SK-N-SH (cell line): Measurements from ENCODE around the gene IL21R. TPM values are rescaled to one million over a fixed set of nuclear protein-coding genes. Genes with fewer than 3 reads are reported as not detected.

Experiments
- CTCF ChIA-PET: fragments of 300-600, 350-600 bp; formaldehyde crosslinking; extraction: SDS; loops from one replicate; lab custom pipeline; 2021; lab: Yijun Ruan, JAX
- POLR2A ChIA-PET: fragments of 350-600 bp; sonication (Branson Sonifier 250); formaldehyde crosslinking; extraction: SDS; loops from one replicate; lab custom pipeline; 2020; ENCODE audit warnings: antibody characterized with exemption, inconsistent platforms; lab: Yijun Ruan, JAX
- DNase-seq: peaks from one replicate; pipeline ENCODE4 v3.0.0; 2012
- H2AFZ ChIP-seq: fragments of 200-600 bp; sonication (generic); 2 replicates; pipeline ENCODE4 v1.8.1; 2016; ENCODE audit warnings: antibody characterized with exemption, mild to moderate bottlenecking, low read depth
- H3F3A ChIP-seq: fragments of 200-600 bp; sonication (generic); replicated peaks from 2 replicates; pipeline ENCODE3; 2016; ENCODE audit warnings: antibody characterized with exemption, mild to moderate bottlenecking; ENCODE audit not compliant: insufficient read depth
- H3K27ac ChIP-seq, 2 experiments: fragments of 200-500 bp in 1 of 2; fragments of 200-600 bp in 1 of 2; sonication (Bioruptor generic) in 1 of 2; sonication (generic), shearing (Covaris generic) in 1 of 2; 2 replicates each; pipeline versions ENCODE4 v1.5.1 to v1.6.1; 2014 to 2016; ENCODE audit warnings: low read depth in 2 of 2, inconsistent platforms in 1 of 2, low read length in 1 of 2, mild to moderate bottlenecking in 1 of 2, mixed read lengths in 1 of 2
- H3K27me3 ChIP-seq: fragments of 200-600 bp; sonication (generic), shearing (Covaris generic); 2 replicates; pipeline ENCODE4 v1.6.1; 2016; ENCODE audit warnings: mixed run types; ENCODE audit not compliant: insufficient read depth
- H3K36me3 ChIP-seq, 2 experiments: fragments of 200-500 bp in 1 of 2; fragments of 200-600 bp in 1 of 2; sonication (Bioruptor generic) in 1 of 2; sonication (generic) in 1 of 2; replicated peaks in 1 of 2; 2 replicates each; pipeline versions ENCODE3 to v1.5.1; 2014 to 2016; ENCODE audit warnings: low read length in 1 of 2, mild to moderate bottlenecking in 1 of 2; ENCODE audit not compliant: insufficient read depth in 2 of 2, control insufficient read depth in 1 of 2
- H3K4me1 ChIP-seq, 2 experiments: fragments of 200-500 bp in 1 of 2; fragments of 200-600 bp in 1 of 2; sonication (Bioruptor generic) in 1 of 2; sonication (generic), shearing (Covaris generic) in 1 of 2; 2 replicates each; pipeline versions ENCODE4 v1.5.1 to v1.6.1; 2014 to 2016; ENCODE audit warnings: low read depth in 1 of 2, low read length in 1 of 2, mixed run types in 1 of 2; ENCODE audit not compliant: insufficient read depth in 2 of 2, control insufficient read depth in 1 of 2
- H3K4me2 ChIP-seq: fragments of 200-600 bp; sonication (generic), shearing (Covaris generic); 2 replicates; pipeline ENCODE4 v1.6.1; 2017; ENCODE audit warnings: mixed run types
- H3K4me3 ChIP-seq, 2 experiments: fragments of 200-500 bp in 1 of 2; fragments of 200-600 bp in 1 of 2; sonication (Bioruptor generic) in 1 of 2; sonication (generic), shearing (Covaris generic) in 1 of 2; 2 replicates each; pipeline versions ENCODE4 v1.5.1 to v1.8.1; 2014 to 2016; ENCODE audit warnings: low read depth in 2 of 2, inconsistent platforms in 1 of 2, low read length in 1 of 2, mild to moderate bottlenecking in 1 of 2, mixed read lengths in 1 of 2, moderate library complexity in 1 of 2
- H3K79me2 ChIP-seq: fragments of 200-600 bp; sonication (generic); 2 replicates; pipeline ENCODE4 v1.8.1; 2017; ENCODE audit warnings: mild to moderate bottlenecking; ENCODE audit not compliant: insufficient read depth
- H3K9ac ChIP-seq: fragments of 200-600 bp; sonication (generic); 2 replicates; pipeline ENCODE4 v1.6.1; 2017; ENCODE audit warnings: mixed run types
- H3K9me2 ChIP-seq: fragments of 200-600 bp; sonication (generic); 2 replicates; pipeline ENCODE4 v1.6.1; 2017; ENCODE audit warnings: mixed run types
- H3K9me3 ChIP-seq: fragments of 200-600 bp; sonication (generic); 2 replicates; pipeline ENCODE4 v1.6.1; 2017; ENCODE audit warnings: mixed run types, mild to moderate bottlenecking, moderate library complexity
- H4K20me1 ChIP-seq: fragments of 200-600 bp; sonication (generic); 2 replicates; pipeline ENCODE4 v1.6.1; 2017; ENCODE audit warnings: mild to moderate bottlenecking, mixed run types; ENCODE audit not compliant: insufficient read depth
- ELF1 ChIP-seq: IDR thresholded peaks from 2 replicates; pipeline ENCODE4 v1.4.0; 2012
- EP300 ChIP-seq, 2 experiments: IDR thresholded peaks; 2 replicates each; pipeline versions ENCODE4 v1.4.0 to v1.6.1; 2012; ENCODE audit warnings: borderline replicate concordance in 1 of 2, low read depth in 1 of 2, low read length in 1 of 2
- EZH2phosphoT487 ChIP-seq: fragments of 200-600 bp; sonication (generic); IDR thresholded peaks from 2 replicates; pipeline ENCODE4 v1.6.1; 2017; ENCODE audit warnings: low read depth, mixed run types, mild to moderate bottlenecking, antibody characterized with exemption, moderate library complexity, borderline replicate concordance
- FOSL2 ChIP-seq: IDR thresholded peaks from 2 replicates; pipeline ENCODE4 v1.4.0; 2012; ENCODE audit warnings: low read depth, mild to moderate bottlenecking, moderate library complexity, borderline replicate concordance
- GABPA ChIP-seq: IDR thresholded peaks from 2 replicates; pipeline ENCODE4 v1.4.0; 2012; ENCODE audit warnings: low read depth, mild to moderate bottlenecking
- MEF2A ChIP-seq: IDR thresholded peaks from 2 replicates; pipeline ENCODE4 v1.4.0; 2012; ENCODE audit warnings: low read depth, borderline replicate concordance
- RCOR1 ChIP-seq: fragments of 150-350 bp; IDR thresholded peaks from 2 replicates; pipeline ENCODE4 v1.6.1; 2017; ENCODE audit warnings: antibody characterized with exemption, low read length
- RXRA ChIP-seq: IDR thresholded peaks from 2 replicates; pipeline ENCODE4 v1.4.0; 2012; ENCODE audit warnings: low read depth, mild to moderate bottlenecking, borderline replicate concordance
- TAF1 ChIP-seq: IDR thresholded peaks from 2 replicates; pipeline ENCODE4 v1.6.1; 2012; ENCODE audit warnings: low read depth, mild to moderate bottlenecking, low read length, moderate library complexity, borderline replicate concordance
- TCF12 ChIP-seq: IDR thresholded peaks from 2 replicates; pipeline ENCODE4 v1.4.0; 2012
- TEAD4 ChIP-seq: IDR thresholded peaks from 2 replicates; pipeline ENCODE4 v1.4.0; 2012; ENCODE audit warnings: mild to moderate bottlenecking, borderline replicate concordance; ENCODE audit not compliant: insufficient read depth
- WGBS: methylation state at CpG from one replicate; pipeline ENCODE4 v1.1.6; 2017; ENCODE audit warnings: low lambda C conversion rate; 5-methylcytosine and 5-hydroxymethylcytosine counted together
- polyA plus RNA-seq, 3 experiments: library from polyadenylated mRNA; depleted of rRNA; stranded (reverse); fragments of >200 nt; gene quantifications; 2 replicates each; pipeline ENCODE4 v1.2.3, GENCODE V29; 2012
- TF ChIP-seq, protein P1 (sequence below): IDR thresholded peaks from 2 replicates; pipeline ENCODE4 v1.4.0; 2012; ENCODE audit warnings: low read depth

Gene IL21R
- polyA plus RNA-seq, 1 of the 3 experiments (the other 2 are of a cell fraction), result 0.13 TPM

DNA sequence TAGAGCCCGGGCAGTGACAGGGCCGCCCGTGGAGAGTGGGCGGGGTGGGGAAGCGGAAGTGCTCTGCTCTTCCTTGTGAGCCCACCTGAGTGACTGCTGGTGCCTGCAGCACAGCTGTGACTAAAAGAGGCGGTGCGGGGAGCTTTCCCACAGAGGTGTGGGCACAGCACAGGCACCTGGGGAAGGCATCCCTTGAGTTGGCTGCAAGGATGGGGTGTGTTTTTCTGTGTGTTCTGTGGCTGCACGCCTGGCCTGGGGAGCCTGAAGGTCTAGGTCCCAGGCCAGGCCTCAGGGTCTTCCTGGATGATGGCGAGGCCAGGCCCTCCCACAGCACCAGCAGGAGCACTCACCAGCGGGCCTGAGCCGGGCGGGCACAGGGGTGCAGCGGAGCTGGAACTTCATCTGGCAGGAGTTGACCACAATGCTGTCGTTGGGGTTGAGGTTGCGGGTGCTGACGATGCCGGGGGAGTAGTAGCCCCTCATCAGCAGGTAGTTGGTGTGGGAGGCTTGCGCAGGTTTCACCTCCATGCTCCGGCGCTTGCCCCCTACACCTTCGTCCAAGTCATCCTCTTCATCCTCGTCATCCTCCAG, 67.1 kb downstream of the IL21R start:
- no peak overlapping the region for H2AFZ ChIP-seq
- no peak for DNase-seq
- H3K4me2 ChIP-seq, result no peak overlapping the region
- H3K79me2 ChIP-seq, result no peaks in the 10 kb centered on the region
- peaks cover 0 to 8% of the 10 kb centered on the region in 2 experiments; a peak in 2 of 4 replicates for H3K4me1 ChIP-seq
- no peaks in the 10 kb centered on the region for H3F3A ChIP-seq
- no peaks in the 10 kb centered on the region for H4K20me1 ChIP-seq
- peaks cover 57 to 80% of the 10 kb centered on the region in 2 experiments for H3K36me3 ChIP-seq
- 98% methylated on average over 21 of the region's 22 CpGs for WGBS
- no peaks in the 10 kb centered on the region for H3K9me3 ChIP-seq
- H3K27me3 ChIP-seq, result no peaks in the 10 kb centered on the region
- ChIA-PET POLR2A (no interaction called here), CTCF (interaction anchor here (2.0 kb wide), 1 partner anchor 12 kb away, joined by 5 read pairs; no protein-coding TSS in a partner anchor)
- H3K9me2 ChIP-seq, result no peaks in the 10 kb centered on the region
- TF ChIP-seq TEAD4 (no peak), MEF2A (no peak), EZH2phosphoT487 (no peak), GABPA (no peak), EP300 (IDR thresholded peaks at IDR 0.05; ENCODE audit: borderline replicate concordance in 1 of 2, low read depth in 1 of 2, low read length in 1 of 2) (no peak), TAF1 (no peak), RXRA (no peak), TCF12 (no peak), RCOR1 (no peak)
- no peak overlapping the region for H3K9ac ChIP-seq
- H3K4me3 ChIP-seq, result no peak overlapping the region
- H3K27ac ChIP-seq, result no peak overlapping the region

DNA sequence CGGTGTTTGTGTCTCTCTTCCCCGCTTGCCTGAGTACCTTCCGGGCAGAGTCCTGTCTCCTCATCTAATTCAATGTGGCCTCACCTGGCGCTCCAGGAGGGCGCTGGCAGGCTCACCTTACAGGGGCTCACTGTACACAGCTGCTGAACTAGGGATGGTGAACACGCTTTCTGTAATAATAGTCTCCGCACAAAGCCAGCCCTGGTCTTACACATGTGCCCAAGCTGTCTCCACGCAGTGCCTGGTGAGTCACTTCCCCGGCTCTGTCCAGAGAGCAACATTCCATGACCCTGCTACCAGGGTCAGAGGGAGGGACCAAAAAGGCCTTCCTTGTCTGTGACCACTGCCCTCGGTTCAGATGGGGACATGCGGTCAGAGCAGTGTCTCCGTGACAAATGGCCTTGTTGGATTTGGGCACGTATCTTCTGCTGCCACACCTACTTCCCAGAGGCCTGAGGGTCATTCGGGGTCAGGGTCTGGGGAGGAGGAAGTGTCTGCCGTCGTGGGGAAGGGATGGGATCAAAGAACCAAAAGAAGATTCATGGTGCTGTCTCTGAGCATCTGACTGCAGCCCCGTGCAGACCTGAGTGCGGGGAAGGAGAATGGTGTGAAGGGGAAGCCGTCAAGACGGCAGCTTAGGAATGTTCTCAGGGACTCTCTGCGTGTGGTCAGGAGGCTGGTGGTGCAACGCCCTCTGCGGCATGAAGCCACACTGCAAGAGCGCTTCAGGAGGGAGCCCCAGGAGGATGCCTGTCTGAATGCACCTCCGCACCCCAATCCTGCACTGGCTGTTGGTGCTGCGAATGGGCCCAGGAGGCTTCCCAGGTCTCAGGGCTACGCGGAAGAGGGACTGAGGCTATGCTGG, 68.8 kb downstream of the IL21R start:
- Histone ChIP-seq H3K4me1 (peaks cover 0 to 13% of the 10 kb centered on the region in 2 experiments; a peak in 2 of 4 replicates), H3K9ac (no peak overlapping the region), H3K4me2 (peak overlapping the region; percentile 43; the same call in 1 of the 2 replicates), H3F3A (peaks cover 2% of the 10 kb centered on the region), H3K4me3 (no peak overlapping the region), H3K79me2 (no peaks in the 10 kb centered on the region), H3K36me3 (peaks cover 57 to 77% of the 10 kb centered on the region in 2 experiments), H4K20me1 (no peaks in the 10 kb centered on the region), H3K27ac (peak overlapping the region in 1 of 2 experiments; percentile 46; a peak in 2 of 4 replicates), H3K9me2 (no peaks in the 10 kb centered on the region), H3K9me3 (no peaks in the 10 kb centered on the region), H3K27me3 (no peaks in the 10 kb centered on the region), H2AFZ (no peak overlapping the region)
- DNase-seq, result no peak
- ChIA-PET POLR2A (no interaction called here), CTCF (interaction anchor here (1.3 to 2.0 kb wide), 2 partner anchors 14 to 103 kb away, joined by 3 to 5 read pairs; no protein-coding TSS in a partner anchor)
- 91% methylated on average over 26 of the region's 28 CpGs for WGBS
- TF ChIP-seq RXRA (peak; percentile 77; the same call in 1 of the 2 replicates), FOSL2 (peak; percentile 60; the same call in 1 of the 2 replicates), TCF12 (peak; percentile 47), ELF1 (no peak), MEF2A (no peak)
- TF ChIP-seq, protein P1, sequence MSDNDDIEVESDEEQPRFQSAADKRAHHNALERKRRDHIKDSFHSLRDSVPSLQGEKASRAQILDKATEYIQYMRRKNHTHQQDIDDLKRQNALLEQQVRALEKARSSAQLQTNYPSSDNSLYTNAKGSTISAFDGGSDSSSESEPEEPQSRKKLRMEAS, result peak; percentile 54; the same call in 1 of the 2 replicates
